GM12891 (cell line): Measurements from ENCODE around the gene CRACR2B.

ENCODE experiments used
- POLR2A ChIP-seq: IDR thresholded peaks from 2 replicates; pipeline ENCODE4 v1.6.1; 2011; ENCODE audit warnings: low read depth, low read length, control low read depth
- POLR2AphosphoS5 ChIP-seq: IDR thresholded peaks from 2 replicates; pipeline ENCODE4 v1.6.1; 2011; ENCODE audit warnings: low read depth, low read length, control low read depth
- TAF1 ChIP-seq: IDR thresholded peaks from 2 replicates; pipeline ENCODE4 v1.6.1; 2011; ENCODE audit warnings: low read depth, low read length, control low read depth

DNA sequence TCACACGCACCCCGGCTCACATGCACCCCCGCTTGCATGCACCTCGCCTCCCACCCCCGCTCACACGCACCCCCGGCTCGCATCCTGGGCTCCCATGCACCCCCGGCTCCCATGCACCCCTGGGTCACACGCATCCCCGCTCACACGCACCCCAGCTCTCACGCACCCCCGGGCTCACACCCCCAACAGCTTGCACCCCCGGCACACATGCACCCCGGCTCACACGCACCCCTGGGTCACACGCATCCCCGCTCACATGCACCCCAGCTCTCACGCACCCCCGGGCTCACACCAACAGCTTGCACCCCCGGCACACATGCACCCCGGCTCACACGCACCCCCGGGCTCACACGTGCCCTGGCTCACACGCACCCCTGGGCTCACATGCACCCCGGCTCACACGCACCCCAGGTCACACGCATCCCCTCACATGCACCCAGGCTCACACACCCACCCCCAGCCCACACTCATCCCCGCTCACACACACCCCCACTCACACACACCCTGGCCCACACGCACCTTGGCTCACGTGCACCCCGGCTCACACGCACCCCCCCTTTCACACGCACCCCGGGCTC is 31.1 kb downstream of the CRACR2B start:
- TF ChIP-seq TAF1 (no peak), POLR2A (no peak), POLR2AphosphoS5 (no peak; the same call in 1 of the 2 replicates)
